Left ventricle myocardium inferior (tissue), 1 donor: ENCODE results near the gene ATXN7L1. TPM values are rescaled to one million over a fixed set of nuclear protein-coding genes. Genes with fewer than 3 reads are reported as not detected.

Experiments used
- DNase-seq: peaks from one replicate; pipeline ENCODE4 v3.0.0-alpha.2; 2020
- H3K27ac ChIP-seq: fragments of 200-600 bp; replicated peaks from 2 replicates; pipeline ENCODE4 v1.8.0; 2021
- H3K27me3 ChIP-seq: fragments of 200-600 bp; 2 replicates; pipeline ENCODE4 v1.8.0; 2021; ENCODE audit warnings: low read depth
- H3K36me3 ChIP-seq: fragments of 200-600 bp; 2 replicates; pipeline ENCODE4 v1.8.0; 2021
- H3K4me1 ChIP-seq: fragments of 200-600 bp; 2 replicates; pipeline ENCODE4 v1.8.0; 2021
- H3K4me3 ChIP-seq: fragments of 200-600 bp; 2 replicates; pipeline ENCODE4 v1.8.0; 2021; ENCODE audit warnings: mild to moderate bottlenecking, moderate library complexity
- H3K9me3 ChIP-seq: fragments of 200-600 bp; replicated peaks from 2 replicates; pipeline ENCODE4 v1.8.0; 2021
- intact Hi-C: fragments of 100-400 bp; cut with micrococcal nuclease; formaldehyde crosslinking; loops from one replicate; pipeline ENCODE4 v1.11.0; 2022
- total RNA-seq: library from RNA; stranded (reverse); fragmentation: NEBNext Ultra II Directional; extraction: Animal tissue kit (Norgen Biotek cat#: 25700); gene quantifications from one replicate; pipeline ENCODE4 v1.2.1, GENCODE V29; 2021
- TF ChIP-seq, protein P1 (sequence below): fragments of 200-600 bp; IDR thresholded peaks from 2 replicates; pipeline ENCODE4 v1.8.0; 2021; ENCODE audit warnings: antibody characterized with exemption, mild to moderate bottlenecking, borderline replicate concordance
- donor health status: DM: no; HTN: yes; CAD: no; lungs with severe emphysema.

The ATXN7L1 gene
- total RNA-seq, 1 donor from 2014 or later = 6.2 TPM

DNA sequence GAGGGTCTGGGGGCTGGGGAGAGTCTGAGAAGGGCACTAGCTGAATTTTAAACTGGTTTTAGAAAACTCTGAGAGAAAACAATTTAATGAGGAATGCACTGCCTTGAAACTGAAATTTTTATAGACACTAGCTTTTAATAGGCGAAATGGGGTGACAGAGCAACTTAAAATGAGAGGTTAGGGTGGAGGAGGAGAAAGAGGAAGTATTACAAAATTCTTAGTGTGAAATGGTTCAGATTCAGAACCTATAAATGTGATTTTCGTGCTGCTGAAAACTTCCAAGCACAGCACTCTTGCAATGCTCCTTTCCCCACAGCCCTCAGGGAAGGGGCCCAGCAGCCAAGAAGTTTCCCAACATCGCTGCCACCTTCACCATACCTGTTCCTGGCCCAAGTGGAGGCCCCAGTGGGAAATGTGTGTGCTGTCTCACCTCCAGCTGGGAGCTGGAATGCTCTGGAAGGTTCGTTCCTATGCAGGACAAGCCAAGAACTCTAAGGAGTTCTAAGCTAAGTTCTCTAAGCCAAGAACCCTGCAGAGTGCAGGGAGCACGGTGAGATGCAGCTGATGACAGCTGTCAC lies 60.0 kb downstream of the ATXN7L1 start:
- TF ChIP-seq, protein P1, sequence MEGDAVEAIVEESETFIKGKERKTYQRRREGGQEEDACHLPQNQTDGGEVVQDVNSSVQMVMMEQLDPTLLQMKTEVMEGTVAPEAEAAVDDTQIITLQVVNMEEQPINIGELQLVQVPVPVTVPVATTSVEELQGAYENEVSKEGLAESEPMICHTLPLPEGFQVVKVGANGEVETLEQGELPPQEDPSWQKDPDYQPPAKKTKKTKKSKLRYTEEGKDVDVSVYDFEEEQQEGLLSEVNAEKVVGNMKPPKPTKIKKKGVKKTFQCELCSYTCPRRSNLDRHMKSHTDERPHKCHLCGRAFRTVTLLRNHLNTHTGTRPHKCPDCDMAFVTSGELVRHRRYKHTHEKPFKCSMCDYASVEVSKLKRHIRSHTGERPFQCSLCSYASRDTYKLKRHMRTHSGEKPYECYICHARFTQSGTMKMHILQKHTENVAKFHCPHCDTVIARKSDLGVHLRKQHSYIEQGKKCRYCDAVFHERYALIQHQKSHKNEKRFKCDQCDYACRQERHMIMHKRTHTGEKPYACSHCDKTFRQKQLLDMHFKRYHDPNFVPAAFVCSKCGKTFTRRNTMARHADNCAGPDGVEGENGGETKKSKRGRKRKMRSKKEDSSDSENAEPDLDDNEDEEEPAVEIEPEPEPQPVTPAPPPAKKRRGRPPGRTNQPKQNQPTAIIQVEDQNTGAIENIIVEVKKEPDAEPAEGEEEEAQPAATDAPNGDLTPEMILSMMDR = no peak
- intact Hi-C loops = no loop called here
- H3K36me3 ChIP-seq = no peaks in the 10 kb centered on the region

DNA sequence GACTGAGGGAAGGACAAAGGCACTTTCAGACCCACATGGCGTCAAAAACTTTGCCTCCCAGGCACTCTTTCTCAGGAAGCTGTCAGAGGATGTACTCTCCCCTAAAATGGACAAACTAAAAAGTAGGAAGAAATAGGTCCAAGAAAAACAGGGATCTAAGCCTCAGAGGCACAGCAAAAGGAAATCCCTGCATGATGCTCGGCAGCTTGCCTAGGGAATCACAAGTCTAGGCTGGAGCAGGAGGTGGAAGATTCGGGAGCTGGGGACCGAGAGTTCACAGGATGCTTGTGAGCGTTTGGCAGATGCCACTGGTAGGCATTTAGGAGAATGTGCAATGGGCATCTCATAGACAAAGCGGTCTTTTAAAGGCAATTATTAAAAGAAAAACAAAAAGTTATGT lies 60.8 kb downstream of the ATXN7L1 start:
- Histone ChIP-seq H3K27ac (no peak overlapping the region), H3K4me3 (no peak overlapping the region), H3K9me3 (no peaks in the 10 kb centered on the region), H3K27me3 (no peaks in the 10 kb centered on the region), H3K36me3 (no peaks in the 10 kb centered on the region), H3K4me1 (no peaks in the 10 kb centered on the region)
- TF ChIP-seq, protein P1 = no peak
- intact Hi-C loops = no loop called here
- DNase-seq = no peak

More for the DNA sequence above, 60.0 kb downstream of the ATXN7L1 start:
- H3K4me3 ChIP-seq = no peak overlapping the region
- no peaks in the 10 kb centered on the region for H3K9me3 ChIP-seq
- no peak overlapping the region for H3K27ac ChIP-seq
- no peaks in the 10 kb centered on the region for H3K4me1 ChIP-seq
- no peak for DNase-seq
- no peaks in the 10 kb centered on the region for H3K27me3 ChIP-seq

- Histone ChIP-seq H3K9me3 (no peaks in the 10 kb centered on the region), H3K36me3 (no peaks in the 10 kb centered on the region), H3K27ac (no peak overlapping the region), H3K4me3 (no peak overlapping the region), H3K4me1 (no peaks in the 10 kb centered on the region), H3K27me3 (no peaks in the 10 kb centered on the region)
- TF ChIP-seq, protein P1 = no peak
- intact Hi-C loops = no loop called here
- no peak for DNase-seq
Measured at GRCh38 chr7:105814481-105814880, 61.9 kb downstream of the ATXN7L1 start.

- no peaks in the 10 kb centered on the region for H3K9me3 ChIP-seq
- H3K36me3 ChIP-seq = no peaks in the 10 kb centered on the region
- DNase-seq = no peak
- no peak overlapping the region for H3K4me3 ChIP-seq
- H3K27ac ChIP-seq = no peak overlapping the region
- no peaks in the 10 kb centered on the region for H3K27me3 ChIP-seq
- TF ChIP-seq, protein P1 = no peak
- intact Hi-C loops = no loop called here
- H3K4me1 ChIP-seq = peaks cover 11% of the 10 kb centered on the region
Measured at GRCh38 chr7:105811189-105811847, 65.1 kb downstream of the ATXN7L1 start.

DNA sequence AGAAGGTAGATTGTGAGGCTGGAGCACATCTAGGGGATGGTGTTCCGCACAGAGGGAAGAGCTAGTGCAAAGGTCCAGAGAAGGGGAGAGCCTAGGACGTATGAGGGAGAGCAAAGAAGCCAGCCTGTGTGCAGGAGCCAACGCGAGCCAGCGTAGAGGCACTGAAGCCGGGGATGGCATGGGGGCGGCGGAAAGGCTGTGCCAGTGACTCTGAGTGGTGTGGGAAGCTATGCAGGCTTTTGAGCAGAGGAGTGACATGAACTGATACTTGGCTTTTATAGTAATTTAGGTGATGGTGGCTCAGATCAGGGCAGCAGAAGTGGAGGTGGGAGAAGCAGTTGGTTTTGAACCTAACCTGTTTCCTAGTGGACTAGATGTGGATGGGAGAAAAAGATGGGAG lies 65.8 kb downstream of the ATXN7L1 start:
- Histone ChIP-seq H3K36me3 (no peaks in the 10 kb centered on the region), H3K27me3 (no peaks in the 10 kb centered on the region), H3K27ac (no peak overlapping the region), H3K4me1 (peaks cover 14% of the 10 kb centered on the region), H3K9me3 (no peaks in the 10 kb centered on the region), H3K4me3 (no peak overlapping the region)
- DNase-seq = no peak
- intact Hi-C loops = no loop called here
- TF ChIP-seq, protein P1 = no peak
